MM.1S (cell line): ENCODE results near the gene COL12A1.

Source experiments
- CTCF ChIP-seq: fragments of 300-600 bp; sonication (generic); IDR thresholded peaks from 2 replicates; pipeline ENCODE4 v1.5.1; 2016; ENCODE audit warnings: antibody characterized with exemption, low read length, mixed read lengths
- EZH2 ChIP-seq: fragments of 300-600 bp; sonication (generic); optimal IDR thresholded peaks from 2 replicates; pipeline ENCODE3; 2017; ENCODE audit warnings: low read depth, mild to moderate bottlenecking, antibody characterized with exemption, low read length, mixed read lengths

- TF ChIP-seq CTCF (no peak), EZH2 (no peak)
Observed at GRCh38 chr6:75155631-75156030, 50.2 kb downstream of the COL12A1 start.
